Measurements from ENCODE around the gene MEGF6.
"Not testable (repeated sequence)": the region's sequence is repeated elsewhere in the genome, so short reads cannot be mapped to it uniquely, and the experiment has no call there.

MEGF6 gene

GRCh38 chr1:3584915-3585314 lies 26.4 kb downstream of the MEGF6 start:
- no peak for TF ChIP-seq CTCF (IDR thresholded peaks at IDR 0.05)
- Histone ChIP-seq H3K36me3 (ENCODE audit: control insufficient read depth, insufficient read depth, low read length) (no peaks in the 10 kb centered on the region), H3K27me3 (ENCODE audit: control insufficient read depth, insufficient read depth, low read length) (no peaks in the 10 kb centered on the region), H3K4me2 (ENCODE audit: low read length) (no peak overlapping the region), H3K9ac (no peak overlapping the region), H3K4me1 (no peaks in the 10 kb centered on the region), H3K27ac (no peak overlapping the region), H3K79me2 (no peaks in the 10 kb centered on the region), H3K9me3 (ENCODE audit: control insufficient read depth, low read length) (no peaks in the 10 kb centered on the region), H3K4me3 (ENCODE audit: low read depth, low read length) (no peak overlapping the region), H2AFZ (no peak overlapping the region)

DNA sequence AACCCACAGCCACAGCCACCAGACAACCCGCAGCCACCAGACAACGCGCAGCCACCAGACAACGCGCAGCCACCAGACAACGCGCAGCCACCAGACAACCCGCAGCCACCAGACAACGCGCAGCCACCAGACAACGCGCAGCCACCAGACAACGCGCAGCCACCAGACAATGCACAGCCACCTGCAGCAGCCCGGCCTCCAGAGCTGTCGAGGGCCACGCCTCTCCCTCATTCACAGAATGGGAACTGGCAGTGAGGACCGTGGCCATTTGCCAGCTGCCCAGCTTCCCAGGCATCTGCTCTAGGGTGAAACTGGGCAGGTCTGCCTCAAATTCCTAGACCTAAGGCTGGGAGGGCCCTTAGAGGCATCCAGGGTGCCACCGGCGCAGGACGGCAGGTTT lies 27.6 kb downstream of the MEGF6 start:
- not testable (repeated sequence) for H3K9me3 ChIP-seq (ENCODE audit: control insufficient read depth, low read length)

DNA sequence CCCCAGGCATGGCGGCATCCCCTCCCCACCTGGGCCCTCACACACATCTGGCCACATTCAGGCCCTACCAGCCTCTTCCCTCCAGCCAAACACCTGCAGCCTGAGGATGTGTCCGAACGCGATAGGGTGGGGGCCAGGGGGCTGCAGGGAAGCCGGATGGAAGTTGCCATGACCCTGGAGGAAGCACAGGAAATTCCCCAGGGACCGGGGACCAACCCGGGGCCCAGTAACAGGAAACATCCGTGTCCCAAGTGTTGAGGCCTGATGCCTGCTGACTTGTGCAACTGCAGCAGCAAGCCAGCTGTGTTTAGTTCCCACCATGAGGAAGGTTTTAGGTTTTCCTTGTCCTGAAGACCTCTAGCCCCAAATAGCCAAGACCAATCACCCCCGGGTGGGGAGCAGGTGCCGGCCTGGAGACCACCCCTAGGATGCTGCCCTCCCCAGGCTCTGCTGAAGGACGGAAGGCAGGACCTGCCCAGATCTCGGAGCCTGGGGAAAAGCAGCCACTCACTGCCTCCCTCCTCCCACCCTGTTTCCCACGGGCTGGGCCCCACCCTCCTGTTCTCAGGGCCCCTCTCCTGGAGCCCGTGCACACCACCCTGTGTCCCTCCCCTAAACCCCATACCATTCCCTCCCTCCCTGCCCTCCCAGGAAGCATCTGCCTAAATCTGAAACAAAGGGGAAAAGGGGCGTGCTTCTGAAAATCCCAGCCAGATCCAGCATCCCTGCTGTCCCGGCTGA lies 29.8 kb downstream of the MEGF6 start:
- no peaks in the 10 kb centered on the region for H3K9me3 ChIP-seq (ENCODE audit: control insufficient read depth, low read length)
- no peaks in the 10 kb centered on the region for H3K36me3 ChIP-seq (ENCODE audit: control insufficient read depth, insufficient read depth, low read length)
- no peak for TF ChIP-seq CTCF (IDR thresholded peaks at IDR 0.05)
- no peak overlapping the region for H2AFZ ChIP-seq
- H3K79me2 ChIP-seq = no peaks in the 10 kb centered on the region
- H3K27me3 ChIP-seq (ENCODE audit: control insufficient read depth, insufficient read depth, low read length) = no peaks in the 10 kb centered on the region
- H3K4me3 ChIP-seq (ENCODE audit: low read depth, low read length) = no peak overlapping the region
- H3K9ac ChIP-seq = no peak overlapping the region
- H3K27ac ChIP-seq = no peak overlapping the region
- H3K4me1 ChIP-seq = no peaks in the 10 kb centered on the region
- no peak overlapping the region for H3K4me2 ChIP-seq (ENCODE audit: low read length)

More for the DNA sequence above, 27.6 kb downstream of the MEGF6 start:
- H3K36me3 ChIP-seq (ENCODE audit: control insufficient read depth, insufficient read depth, low read length); H3K27ac ChIP-seq; H3K4me1 ChIP-seq; H3K27me3 ChIP-seq (ENCODE audit: control insufficient read depth, insufficient read depth, low read length); H3K4me2 ChIP-seq (ENCODE audit: low read length); H3K4me3 ChIP-seq (ENCODE audit: low read depth, low read length); H3K79me2 ChIP-seq; H2AFZ ChIP-seq; H3K9ac ChIP-seq: not testable (repeated sequence)

- H3K4me2 ChIP-seq (ENCODE audit: low read length) = no peak overlapping the region
- no peaks in the 10 kb centered on the region for H3K27me3 ChIP-seq (ENCODE audit: control insufficient read depth, insufficient read depth, low read length)
- H3K79me2 ChIP-seq = no peaks in the 10 kb centered on the region
- TF ChIP-seq CTCF (IDR thresholded peaks at IDR 0.05) = no peak
- H2AFZ ChIP-seq = no peak overlapping the region
- H3K9me3 ChIP-seq (ENCODE audit: control insufficient read depth, low read length) = no peaks in the 10 kb centered on the region
- no peaks in the 10 kb centered on the region for H3K4me1 ChIP-seq
- no peak overlapping the region for H3K9ac ChIP-seq
- no peaks in the 10 kb centered on the region for H3K36me3 ChIP-seq (ENCODE audit: control insufficient read depth, insufficient read depth, low read length)
- no peak overlapping the region for H3K4me3 ChIP-seq (ENCODE audit: low read depth, low read length)
- H3K27ac ChIP-seq = no peak overlapping the region
Measured at GRCh38 chr1:3580231-3580630, 31.1 kb downstream of the MEGF6 start.

DNA sequence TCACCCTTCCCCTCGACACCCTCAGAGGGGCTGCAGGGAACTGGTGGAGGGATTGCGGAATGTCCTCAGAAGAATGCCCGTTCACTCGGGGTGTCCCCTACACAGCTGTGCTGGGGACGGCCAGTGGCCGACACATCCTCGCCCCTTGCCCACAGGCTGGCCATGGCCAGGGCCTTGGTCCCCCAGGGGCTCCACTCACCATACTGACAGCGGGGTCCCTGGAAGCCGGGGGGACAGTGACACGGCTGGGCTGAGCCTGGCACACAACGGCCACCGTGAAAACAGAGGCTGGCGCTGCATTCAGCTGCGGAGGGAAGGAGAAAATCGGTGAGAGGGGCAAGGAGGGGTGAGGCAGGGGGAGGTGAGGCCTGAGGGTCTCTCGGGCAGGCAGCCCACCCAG lies 31.7 kb downstream of the MEGF6 start:
- H3K9me3 ChIP-seq (ENCODE audit: control insufficient read depth, low read length) = no peaks in the 10 kb centered on the region
- no peaks in the 10 kb centered on the region for H3K27me3 ChIP-seq (ENCODE audit: control insufficient read depth, insufficient read depth, low read length)
- no peak overlapping the region for H3K4me2 ChIP-seq (ENCODE audit: low read length)
- no peak overlapping the region for H3K9ac ChIP-seq
- no peaks in the 10 kb centered on the region for H3K4me1 ChIP-seq
- H3K27ac ChIP-seq = no peak overlapping the region
- no peaks in the 10 kb centered on the region for H3K36me3 ChIP-seq (ENCODE audit: control insufficient read depth, insufficient read depth, low read length)
- H2AFZ ChIP-seq = no peak overlapping the region
- TF ChIP-seq CTCF (IDR thresholded peaks at IDR 0.05) = no peak
- H3K79me2 ChIP-seq = no peaks in the 10 kb centered on the region
- no peak overlapping the region for H3K4me3 ChIP-seq (ENCODE audit: low read depth, low read length)

Data from parathyroid adenoma (tissue), 2 donors.